Stomach smooth muscle (tissue), 2 donors: Measurements from ENCODE around the gene ERVMER34-1.

Source experiments
- H3K27ac ChIP-seq: one replicate; pipeline ENCODE4 v1.7.0; 2013; ENCODE audit warnings: mild to moderate bottlenecking, low read length, inconsistent platforms
- H3K27me3 ChIP-seq, 2 donors: one replicate each; pipeline ENCODE4 v1.7.0; 2013; ENCODE audit warnings: low read length in 2 of 2; ENCODE audit not compliant: insufficient read depth in 2 of 2, control insufficient read depth in 1 of 2
- H3K36me3 ChIP-seq, 2 donors: one replicate each; pipeline ENCODE4 v1.7.0; 2013; ENCODE audit warnings: low read length in 2 of 2; ENCODE audit not compliant: control insufficient read depth in 2 of 2, insufficient read depth in 2 of 2
- H3K4me1 ChIP-seq: one replicate; pipeline ENCODE4 v1.7.0; 2013; ENCODE audit warnings: low read length; ENCODE audit not compliant: control insufficient read depth, insufficient read depth
- H3K4me3 ChIP-seq, 2 donors: one replicate each; pipeline ENCODE4 v1.7.0; 2013; ENCODE audit warnings: low read length in 2 of 2
- H3K9ac ChIP-seq, 2 donors: one replicate each; pipeline ENCODE4 v1.7.0; 2013; ENCODE audit warnings: low read length in 2 of 2, mild to moderate bottlenecking in 1 of 2
- H3K9me3 ChIP-seq, 2 donors: one replicate each; pipeline ENCODE4 v1.7.0; 2013; ENCODE audit warnings: low read length in 2 of 2; ENCODE audit not compliant: control insufficient read depth in 2 of 2
- donor health status: healthy.
- donor health status: Pancreatic carcinoma.

Gene ERVMER34-1

DNA sequence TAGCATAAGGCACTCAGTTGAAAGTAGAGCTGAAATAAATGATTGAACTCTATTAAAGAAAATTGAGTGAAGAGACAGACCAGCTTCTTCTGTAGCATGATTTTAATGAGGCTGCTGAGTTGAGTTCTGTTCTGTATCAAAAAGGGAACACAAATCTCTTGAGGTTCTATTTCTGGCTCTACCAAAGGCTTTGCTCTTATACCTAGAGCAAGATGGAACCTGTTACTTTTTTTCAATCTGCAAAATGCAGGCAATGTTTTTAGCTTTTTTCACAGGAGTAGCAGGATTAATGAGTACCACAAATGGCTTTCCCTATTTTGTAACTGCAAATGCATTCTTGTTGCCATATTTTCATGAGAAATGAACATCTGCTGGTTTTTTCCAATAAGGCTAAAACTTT, 4.2 kb upstream of the ERVMER34-1 start:
- no peak overlapping the region for H3K9ac ChIP-seq
- H3K27me3 ChIP-seq, result peaks cover 4 to 7% of the 10 kb centered on the region in 2 donors
- H3K4me1 ChIP-seq, result peaks cover 17% of the 10 kb centered on the region
- no peaks in the 10 kb centered on the region for H3K9me3 ChIP-seq
- H3K4me3 ChIP-seq, result no peak overlapping the region
- no peak overlapping the region for H3K27ac ChIP-seq
- no peaks in the 10 kb centered on the region for H3K36me3 ChIP-seq

DNA sequence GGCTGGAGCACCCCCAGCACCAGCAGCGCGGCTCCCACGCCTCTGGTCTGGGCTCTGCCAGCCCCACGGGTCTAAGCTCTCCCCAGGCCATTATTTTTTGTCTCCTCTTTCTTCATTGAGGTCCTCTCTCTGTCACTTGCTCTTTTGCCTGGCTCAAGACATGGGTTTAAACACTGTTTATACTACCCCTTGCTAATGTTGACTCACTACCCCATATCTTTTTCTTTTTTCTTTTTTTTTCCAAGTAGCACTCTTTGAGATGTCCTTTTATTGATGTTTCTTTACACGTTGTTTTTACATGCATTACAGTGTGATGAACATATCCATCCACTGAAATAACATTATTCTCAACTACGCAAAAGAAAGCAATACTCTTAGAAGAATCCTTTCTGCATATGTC, 1.7 kb upstream of the ERVMER34-1 start:
- no peaks in the 10 kb centered on the region for H3K36me3 ChIP-seq
- H3K4me1 ChIP-seq, result peaks cover 17% of the 10 kb centered on the region
- H3K9ac ChIP-seq, result no peak overlapping the region
- peaks cover 9 to 12% of the 10 kb centered on the region in 2 donors for H3K27me3 ChIP-seq
- no peak overlapping the region for H3K27ac ChIP-seq
- no peaks in the 10 kb centered on the region for H3K9me3 ChIP-seq
- no peak overlapping the region for H3K4me3 ChIP-seq

GRCh38 chr4:52751487-52751911, 274 bp upstream of the ERVMER34-1 start:
- Histone ChIP-seq H3K4me3 (peak overlapping the region; percentile 58 to 76), H3K9ac (no peak overlapping the region), H3K36me3 (no peaks in the 10 kb centered on the region), H3K4me1 (peaks cover 17% of the 10 kb centered on the region), H3K27ac (no peak overlapping the region), H3K27me3 (peaks cover 9 to 12% of the 10 kb centered on the region in 2 donors), H3K9me3 (no peaks in the 10 kb centered on the region)

GRCh38 chr4:52750213-52750612, 1.0 kb downstream of the ERVMER34-1 start:
- Histone ChIP-seq H3K9me3 (no peaks in the 10 kb centered on the region), H3K4me1 (peaks cover 11% of the 10 kb centered on the region), H3K36me3 (no peaks in the 10 kb centered on the region), H3K4me3 (peak overlapping the region in 1 of 2 donors; percentile 76), H3K27me3 (peaks cover 9 to 12% of the 10 kb centered on the region in 2 donors), H3K27ac (no peak overlapping the region), H3K9ac (no peak overlapping the region)

DNA sequence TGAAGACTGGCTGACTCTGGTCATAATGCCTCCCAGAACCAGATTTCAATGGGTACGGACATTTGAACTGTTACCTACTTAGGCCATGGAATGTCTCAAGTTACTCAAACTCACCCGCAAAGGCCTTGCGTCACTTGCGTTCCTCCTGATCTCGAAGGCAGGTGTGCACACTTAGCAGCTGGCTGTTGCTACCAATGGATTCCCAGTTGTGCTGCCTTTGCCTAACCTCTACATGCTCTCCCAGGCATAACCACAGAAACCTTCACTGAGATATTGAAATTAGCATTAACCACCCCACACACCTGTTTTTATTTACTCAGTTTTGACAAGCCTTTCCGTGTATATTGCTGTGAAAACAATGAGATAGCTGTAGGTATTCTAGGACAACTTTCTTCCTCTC, 2.8 kb downstream of the ERVMER34-1 start:
- H3K9me3 ChIP-seq, result no peaks in the 10 kb centered on the region
- no peak overlapping the region for H3K9ac ChIP-seq
- H3K36me3 ChIP-seq, result no peaks in the 10 kb centered on the region
- H3K27ac ChIP-seq, result no peak overlapping the region
- H3K4me3 ChIP-seq, result no peak overlapping the region
- H3K4me1 ChIP-seq, result peaks cover 11% of the 10 kb centered on the region
- H3K27me3 ChIP-seq, result peaks cover 9 to 12% of the 10 kb centered on the region in 2 donors

DNA sequence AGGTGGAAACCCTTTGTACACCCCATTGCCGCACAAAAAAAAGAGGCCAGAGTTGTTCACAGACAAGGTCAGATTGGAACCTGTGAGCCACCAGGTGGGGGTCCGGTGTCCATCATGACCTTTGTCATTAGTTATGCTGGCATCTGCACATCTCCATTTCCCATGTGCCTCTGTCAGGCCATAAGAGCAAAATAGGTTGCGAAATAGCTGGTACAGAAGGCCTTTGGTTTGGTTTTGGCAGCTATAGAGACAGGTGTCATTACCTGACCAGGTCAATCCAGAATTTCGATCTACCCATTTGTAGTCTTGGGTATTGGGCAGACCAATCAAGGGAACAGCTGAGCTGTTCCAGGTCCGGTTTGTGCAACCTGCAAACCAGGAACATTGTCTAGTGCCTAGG, 6.6 kb downstream of the ERVMER34-1 start:
- no peak overlapping the region for H3K9ac ChIP-seq
- H3K27ac ChIP-seq, result no peak overlapping the region
- H3K4me3 ChIP-seq, result no peak overlapping the region
- H3K27me3 ChIP-seq, result peaks cover 0 to 4% of the 10 kb centered on the region in 2 donors
- H3K4me1 ChIP-seq, result no peaks in the 10 kb centered on the region
- H3K36me3 ChIP-seq, result no peaks in the 10 kb centered on the region
- no peaks in the 10 kb centered on the region for H3K9me3 ChIP-seq

- H3K27me3 ChIP-seq, result no peaks in the 10 kb centered on the region
- H3K27ac ChIP-seq, result no peak overlapping the region
- no peaks in the 10 kb centered on the region for H3K4me1 ChIP-seq
- no peaks in the 10 kb centered on the region for H3K36me3 ChIP-seq
- no peak overlapping the region for H3K9ac ChIP-seq
- no peaks in the 10 kb centered on the region for H3K9me3 ChIP-seq
- no peak overlapping the region for H3K4me3 ChIP-seq
Observed at GRCh38 chr4:52743444-52744019, 7.7 kb downstream of the ERVMER34-1 start.

- Histone ChIP-seq H3K27me3 (no peaks in the 10 kb centered on the region), H3K9me3 (no peaks in the 10 kb centered on the region), H3K4me3 (no peak overlapping the region), H3K36me3 (no peaks in the 10 kb centered on the region), H3K27ac (no peak overlapping the region), H3K4me1 (no peaks in the 10 kb centered on the region), H3K9ac (no peak overlapping the region)
Observed at GRCh38 chr4:52729586-52729985, 21.6 kb downstream of the ERVMER34-1 start.

DNA sequence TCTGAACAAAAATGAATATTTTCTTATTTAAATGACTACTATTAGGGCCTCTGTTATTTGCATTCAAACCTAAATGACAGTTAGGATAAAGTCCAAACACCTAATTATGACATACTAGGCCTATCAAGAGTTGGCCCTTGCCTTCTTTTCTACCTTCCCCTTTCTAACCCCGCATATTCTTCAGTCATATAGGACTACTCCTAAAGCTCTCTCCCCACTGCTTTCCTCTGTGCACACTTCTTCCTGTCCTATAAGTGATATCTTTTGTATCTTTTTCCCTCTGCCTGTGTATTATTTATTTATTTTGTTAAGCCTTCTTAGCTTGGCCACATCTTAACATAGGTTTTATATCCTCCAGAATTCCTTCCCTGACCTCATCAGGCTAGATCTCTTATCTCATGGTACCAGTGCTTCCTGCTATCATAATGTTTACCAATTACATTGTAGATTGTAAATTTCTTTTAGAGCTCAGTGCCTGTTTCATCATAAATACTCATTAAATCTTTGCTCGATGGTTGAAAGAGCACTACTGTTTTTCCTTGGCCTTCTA, 22.5 kb downstream of the ERVMER34-1 start:
- H3K27ac ChIP-seq, result no peak overlapping the region
- H3K36me3 ChIP-seq, result no peaks in the 10 kb centered on the region
- H3K9ac ChIP-seq, result no peak overlapping the region
- H3K4me1 ChIP-seq, result no peaks in the 10 kb centered on the region
- H3K4me3 ChIP-seq, result no peak overlapping the region
- H3K9me3 ChIP-seq, result no peaks in the 10 kb centered on the region
- no peaks in the 10 kb centered on the region for H3K27me3 ChIP-seq

DNA sequence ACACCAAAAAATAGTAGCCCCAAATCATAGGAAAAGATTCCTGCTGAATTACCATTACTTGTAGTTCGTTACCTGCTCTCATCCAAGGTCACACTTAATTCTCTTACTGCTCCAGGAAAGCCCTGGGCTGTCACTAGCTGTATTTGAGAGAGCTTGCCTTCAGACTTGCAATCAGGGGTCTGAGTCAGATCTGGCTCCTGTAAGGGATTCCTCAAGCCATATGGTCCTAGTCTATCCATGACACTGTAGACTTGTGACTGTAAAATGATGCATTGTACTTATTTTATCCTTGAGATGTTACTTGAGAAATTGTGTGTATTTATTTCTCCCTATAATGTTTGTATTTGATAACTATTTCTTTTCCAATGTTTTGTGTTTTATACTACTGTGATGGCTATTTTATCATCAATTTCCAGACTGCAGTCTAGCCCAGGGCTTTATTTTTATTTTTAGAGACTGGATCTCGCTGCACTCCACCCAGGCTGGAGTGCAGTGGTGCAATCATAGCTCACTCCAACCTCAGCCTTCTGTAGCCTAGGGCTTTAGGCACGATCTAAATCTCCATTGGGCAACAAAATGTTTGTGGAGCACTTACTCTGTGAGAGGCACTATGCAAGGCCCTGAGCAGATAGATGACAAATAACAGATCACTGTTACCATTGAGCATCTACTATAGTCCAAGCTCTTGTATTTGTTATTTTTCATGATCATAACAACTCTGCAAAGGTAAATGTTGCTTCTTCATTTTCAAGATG, 24.2 kb downstream of the ERVMER34-1 start:
- H3K9ac ChIP-seq, result no peak overlapping the region
- no peak overlapping the region for H3K27ac ChIP-seq
- peaks cover 1% of the 10 kb centered on the region for H3K4me1 ChIP-seq
- H3K9me3 ChIP-seq, result no peaks in the 10 kb centered on the region
- no peaks in the 10 kb centered on the region for H3K27me3 ChIP-seq
- H3K36me3 ChIP-seq, result no peaks in the 10 kb centered on the region
- no peak overlapping the region for H3K4me3 ChIP-seq
